Mucosa of stomach (tissue), 1 donor: Measurements from ENCODE around the gene UBQLN1.

Experiments used
- H3K27me3 ChIP-seq: one replicate; pipeline ENCODE4 v1.7.0; 2013; ENCODE audit warnings: mild to moderate bottlenecking, low read length; ENCODE audit not compliant: control insufficient read depth, insufficient read depth
- H3K36me3 ChIP-seq: one replicate; pipeline ENCODE4 v1.7.0; 2013; ENCODE audit warnings: low read length; ENCODE audit not compliant: control insufficient read depth, insufficient read depth
- H3K4me1 ChIP-seq: one replicate; pipeline ENCODE4 v1.7.0; 2013; ENCODE audit warnings: mild to moderate bottlenecking, low read length; ENCODE audit not compliant: control insufficient read depth, insufficient read depth
- H3K4me3 ChIP-seq: one replicate; pipeline ENCODE4 v1.7.0; 2013; ENCODE audit warnings: low read length
- H3K9ac ChIP-seq: one replicate; pipeline ENCODE4 v1.7.0; 2013; ENCODE audit warnings: mild to moderate bottlenecking, low read length, moderate library complexity
- H3K9me3 ChIP-seq: one replicate; pipeline ENCODE4 v1.7.0; 2013; ENCODE audit warnings: mild to moderate bottlenecking, low read length, moderate library complexity; ENCODE audit not compliant: control insufficient read depth
- donor health status: Pancreatic carcinoma.

Gene UBQLN1

GRCh38 chr9:83651558-83651957 lies 56.2 kb downstream of the UBQLN1 start:
- Histone ChIP-seq H3K9me3 (no peaks in the 10 kb centered on the region), H3K4me1 (no peaks in the 10 kb centered on the region), H3K4me3 (no peak overlapping the region), H3K36me3 (peaks cover 5% of the 10 kb centered on the region), H3K27me3 (no peaks in the 10 kb centered on the region), H3K9ac (no peak overlapping the region)

DNA sequence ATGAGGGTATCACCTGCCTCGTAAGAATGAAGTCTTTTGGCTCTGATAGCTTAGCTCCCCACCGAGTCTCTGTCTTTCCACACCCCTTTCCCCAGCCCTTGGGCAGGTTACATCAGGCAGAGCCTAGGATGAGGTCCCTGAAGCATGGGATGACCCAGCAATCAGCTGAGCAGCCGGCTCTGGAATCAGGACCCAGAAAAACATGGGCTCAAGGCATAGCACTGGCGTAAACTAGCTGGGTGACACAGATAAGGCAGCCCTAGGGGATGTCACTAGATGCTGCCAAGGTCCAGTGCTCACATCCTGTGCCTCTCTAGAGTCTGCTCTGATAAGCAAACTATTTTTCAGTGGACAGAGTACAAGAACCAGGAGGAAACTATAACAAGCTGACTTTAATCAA lies 58.2 kb downstream of the UBQLN1 start:
- Histone ChIP-seq H3K9me3 (no peaks in the 10 kb centered on the region), H3K4me3 (no peak overlapping the region), H3K4me1 (no peaks in the 10 kb centered on the region), H3K36me3 (peaks cover 5% of the 10 kb centered on the region), H3K27me3 (no peaks in the 10 kb centered on the region), H3K9ac (no peak overlapping the region)

- Histone ChIP-seq H3K27me3 (no peaks in the 10 kb centered on the region), H3K4me3 (no peak overlapping the region), H3K9me3 (no peaks in the 10 kb centered on the region), H3K9ac (no peak overlapping the region), H3K4me1 (no peaks in the 10 kb centered on the region), H3K36me3 (peaks cover 5% of the 10 kb centered on the region)
Observed at GRCh38 chr9:83649080-83649479, 58.7 kb downstream of the UBQLN1 start.

DNA sequence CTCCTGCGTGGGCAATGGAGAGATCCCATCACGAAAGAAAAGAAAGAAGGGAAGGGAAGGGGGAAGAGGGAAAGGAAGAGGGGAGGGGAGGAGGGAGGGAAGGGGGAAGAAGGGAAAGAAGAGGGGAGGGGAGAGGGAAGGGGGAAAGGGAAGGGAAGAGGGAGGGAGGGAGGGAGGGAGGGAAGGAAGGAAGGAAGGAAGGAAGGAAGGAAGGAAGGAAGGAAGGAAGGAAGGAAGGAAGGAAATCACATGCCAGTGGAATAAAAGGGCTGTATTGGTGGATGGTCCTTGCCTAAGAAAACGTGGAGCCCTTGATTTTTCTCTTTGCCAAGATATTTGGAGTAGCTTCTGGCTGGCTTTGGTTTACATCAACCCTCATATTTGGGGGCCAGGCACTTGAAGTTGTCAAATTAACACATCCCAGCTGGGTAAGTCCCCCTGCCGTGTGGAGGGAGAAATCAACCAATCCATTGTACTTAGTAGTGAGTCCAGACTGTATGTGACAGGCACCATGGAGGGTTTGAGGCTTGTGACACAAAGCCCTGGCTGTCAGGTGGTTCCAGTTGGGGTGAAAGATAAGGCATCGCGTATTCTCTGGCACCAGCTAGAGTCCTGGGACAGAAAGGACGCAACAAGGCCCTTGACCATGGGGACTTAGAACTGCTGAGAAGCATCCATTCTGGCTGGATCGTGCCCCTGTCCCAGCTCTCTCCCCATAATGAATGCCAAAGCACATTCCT lies 61.1 kb downstream of the UBQLN1 start:
- Histone ChIP-seq H3K27me3 (no peaks in the 10 kb centered on the region), H3K4me3 (no peak overlapping the region), H3K9ac (no peak overlapping the region), H3K4me1 (no peaks in the 10 kb centered on the region), H3K36me3 (no peaks in the 10 kb centered on the region), H3K9me3 (no peaks in the 10 kb centered on the region)

DNA sequence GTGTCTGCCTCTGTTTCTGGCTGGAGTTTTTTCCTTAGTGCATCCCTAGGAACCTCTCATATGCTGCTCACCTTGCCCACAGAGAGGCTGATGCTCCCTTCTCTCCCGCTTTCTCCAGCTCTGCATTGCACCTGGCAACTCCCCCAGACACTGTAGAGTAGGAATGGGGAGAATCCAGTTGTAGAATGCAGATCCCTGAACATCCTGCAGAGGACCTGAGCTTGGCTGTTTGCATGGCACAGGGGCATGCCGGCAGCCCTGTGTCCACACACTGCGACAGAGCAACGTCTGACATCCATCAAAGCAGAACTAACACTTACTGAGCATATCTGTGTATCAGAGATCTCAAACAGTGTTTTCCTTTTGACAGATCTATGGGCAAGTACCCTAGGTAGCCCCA lies 65.0 kb downstream of the UBQLN1 start:
- H3K36me3 ChIP-seq: no peaks in the 10 kb centered on the region
- H3K9me3 ChIP-seq: no peaks in the 10 kb centered on the region
- H3K9ac ChIP-seq: no peak overlapping the region
- H3K4me1 ChIP-seq: no peaks in the 10 kb centered on the region
- no peak overlapping the region for H3K4me3 ChIP-seq
- no peaks in the 10 kb centered on the region for H3K27me3 ChIP-seq

DNA sequence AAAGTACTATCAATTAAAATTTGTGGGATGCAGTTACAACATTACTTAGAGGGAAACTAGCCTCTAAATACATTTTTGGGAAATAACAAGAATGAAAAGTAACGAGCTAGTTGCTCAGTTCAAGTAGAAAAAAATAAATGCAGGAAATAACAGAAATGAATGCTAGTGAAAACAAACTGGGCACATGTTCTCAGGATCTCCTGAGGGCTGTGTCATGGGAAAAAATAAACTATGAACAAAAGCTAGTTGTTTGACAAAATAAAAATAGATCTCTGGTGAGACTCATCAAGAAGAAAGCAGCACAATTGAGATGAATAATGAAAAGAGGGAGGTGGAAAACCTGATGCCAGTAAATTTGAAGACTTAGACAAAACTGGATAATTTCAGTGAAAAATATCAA lies 68.5 kb downstream of the UBQLN1 start:
- Histone ChIP-seq H3K4me3 (no peak overlapping the region), H3K4me1 (no peaks in the 10 kb centered on the region), H3K27me3 (no peaks in the 10 kb centered on the region), H3K9ac (no peak overlapping the region), H3K36me3 (no peaks in the 10 kb centered on the region), H3K9me3 (no peaks in the 10 kb centered on the region)

DNA sequence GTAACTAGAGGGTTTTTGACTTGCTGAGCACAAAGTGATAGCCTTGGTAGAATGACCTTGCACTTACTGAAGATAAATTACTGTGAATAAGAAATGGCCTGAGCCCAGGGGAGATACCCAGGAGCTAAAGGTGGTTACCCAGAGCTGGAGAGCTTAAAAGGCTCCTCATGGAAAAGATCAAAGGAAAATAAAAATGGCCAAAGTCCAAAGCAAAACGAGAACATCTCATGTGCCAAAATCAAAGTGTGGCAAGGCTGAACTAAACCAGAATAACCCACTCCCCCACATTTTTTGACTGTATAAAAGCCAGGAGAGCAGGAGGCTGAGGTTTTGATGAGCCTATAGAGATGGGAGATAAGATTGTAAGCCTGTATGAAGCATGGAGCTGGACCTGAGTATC lies 70.4 kb downstream of the UBQLN1 start:
- no peak overlapping the region for H3K9ac ChIP-seq
- no peaks in the 10 kb centered on the region for H3K9me3 ChIP-seq
- H3K4me1 ChIP-seq: no peaks in the 10 kb centered on the region
- no peaks in the 10 kb centered on the region for H3K36me3 ChIP-seq
- no peak overlapping the region for H3K4me3 ChIP-seq
- no peaks in the 10 kb centered on the region for H3K27me3 ChIP-seq

- Histone ChIP-seq H3K9ac (no peak overlapping the region), H3K36me3 (no peaks in the 10 kb centered on the region), H3K9me3 (no peaks in the 10 kb centered on the region), H3K4me3 (no peak overlapping the region), H3K4me1 (no peaks in the 10 kb centered on the region), H3K27me3 (no peaks in the 10 kb centered on the region)
Observed at GRCh38 chr9:83636813-83637212, 70.9 kb downstream of the UBQLN1 start.

DNA sequence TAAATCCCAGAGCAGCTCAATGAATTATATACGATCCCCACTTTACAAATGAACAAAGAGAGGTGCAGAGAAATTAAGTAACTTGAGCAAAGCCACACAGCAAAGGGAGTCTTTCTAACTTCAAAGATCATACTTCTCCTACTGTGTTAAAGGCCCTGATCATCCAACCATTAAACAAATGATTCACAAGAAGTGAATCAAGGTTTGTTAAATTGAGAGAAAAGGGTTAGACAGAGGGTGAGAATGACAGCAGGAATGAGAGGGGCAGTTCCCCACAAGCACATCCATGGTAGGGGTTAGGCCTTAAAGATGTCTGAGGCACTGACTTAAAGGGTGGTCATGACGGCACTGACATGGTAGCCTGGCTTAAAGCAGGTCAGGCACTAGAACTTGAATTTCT lies 74.1 kb downstream of the UBQLN1 start:
- no peak overlapping the region for H3K9ac ChIP-seq
- H3K9me3 ChIP-seq: no peaks in the 10 kb centered on the region
- H3K4me3 ChIP-seq: no peak overlapping the region

DNA sequence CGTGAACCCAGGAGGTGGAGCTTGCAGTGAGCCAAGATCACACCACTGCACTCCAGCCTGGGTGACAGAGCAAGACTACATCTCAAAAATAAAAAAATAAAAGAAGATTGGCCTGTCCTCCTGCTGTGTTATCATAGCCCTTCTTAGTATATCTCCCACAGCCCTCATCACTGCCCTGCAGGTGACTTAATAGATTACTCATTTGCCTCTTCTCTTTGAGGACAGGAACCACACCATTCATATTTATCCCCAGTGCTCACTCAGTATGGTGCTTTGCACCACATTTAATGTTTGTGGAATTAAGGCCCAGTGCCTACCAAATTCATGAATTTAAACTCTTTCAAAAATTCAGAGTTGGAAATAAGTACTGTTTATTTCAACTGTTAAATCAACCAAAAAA lies 74.5 kb downstream of the UBQLN1 start:
- Histone ChIP-seq H3K36me3 (no peaks in the 10 kb centered on the region), H3K4me1 (no peaks in the 10 kb centered on the region), H3K9ac (no peak overlapping the region), H3K9me3 (no peaks in the 10 kb centered on the region), H3K27me3 (no peaks in the 10 kb centered on the region), H3K4me3 (no peak overlapping the region)

More for the DNA sequence above, 74.1 kb downstream of the UBQLN1 start:
- Histone ChIP-seq H3K36me3 (no peaks in the 10 kb centered on the region), H3K4me1 (no peaks in the 10 kb centered on the region), H3K27me3 (no peaks in the 10 kb centered on the region)

- Histone ChIP-seq H3K4me1 (no peaks in the 10 kb centered on the region), H3K36me3 (no peaks in the 10 kb centered on the region), H3K9me3 (no peaks in the 10 kb centered on the region), H3K4me3 (no peak overlapping the region), H3K27me3 (no peaks in the 10 kb centered on the region), H3K9ac (no peak overlapping the region)
Observed at GRCh38 chr9:83630938-83631457, 76.8 kb downstream of the UBQLN1 start.

DNA sequence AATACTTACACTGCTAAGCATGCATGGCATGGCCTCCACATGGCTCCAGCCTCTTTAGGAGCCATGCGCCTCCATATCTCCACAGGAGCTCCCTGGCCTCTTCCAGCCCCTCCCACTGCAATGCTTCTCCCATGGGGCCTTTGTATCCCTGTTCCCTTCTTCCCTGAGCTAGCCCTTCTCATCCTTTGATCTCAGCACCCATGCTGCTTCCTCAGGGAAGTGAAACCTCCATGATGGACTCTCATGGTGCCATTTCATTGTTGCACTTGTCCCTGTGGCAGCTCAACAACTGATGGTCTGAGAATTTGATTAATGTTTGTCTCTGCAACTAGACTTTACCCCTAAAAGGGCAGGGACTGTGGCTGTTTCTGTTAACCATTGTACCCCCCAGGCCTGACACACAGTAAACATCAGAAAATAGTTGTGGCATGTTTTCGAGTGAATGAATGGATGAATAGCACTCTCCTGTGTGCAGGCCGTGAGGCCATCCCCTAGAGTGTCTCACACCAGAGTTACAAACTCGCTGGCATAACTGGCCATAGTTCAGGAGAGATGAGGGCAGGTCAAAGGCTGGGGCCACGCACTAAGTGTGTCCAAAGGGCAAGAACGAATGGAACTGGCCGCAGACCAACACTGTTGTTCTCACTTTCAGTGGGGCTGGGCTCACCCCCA lies 78.2 kb downstream of the UBQLN1 start:
- Histone ChIP-seq H3K9ac (no peak overlapping the region), H3K36me3 (no peaks in the 10 kb centered on the region), H3K4me3 (no peak overlapping the region), H3K9me3 (no peaks in the 10 kb centered on the region), H3K4me1 (no peaks in the 10 kb centered on the region), H3K27me3 (no peaks in the 10 kb centered on the region)
